NT2/D1 (cell line): Measurements from ENCODE around the gene MORN1.

Experiments used
- YY1 ChIP-seq: IDR thresholded peaks from 2 replicates; pipeline ENCODE4 v1.6.1; 2011; ENCODE audit not compliant: insufficient read length, insufficient read depth
- ZNF274 ChIP-seq: IDR thresholded peaks from 2 replicates; pipeline ENCODE4 v1.6.1; 2011; ENCODE audit warnings: mild to moderate bottlenecking, low read depth, low read length

GRCh38 chr1:2302292-2302925 is 88.9 kb downstream of the MORN1 start:
- TF ChIP-seq ZNF274 (no peak), YY1 (no peak)
